ENCODE data around the gene COL4A2.

DNA sequence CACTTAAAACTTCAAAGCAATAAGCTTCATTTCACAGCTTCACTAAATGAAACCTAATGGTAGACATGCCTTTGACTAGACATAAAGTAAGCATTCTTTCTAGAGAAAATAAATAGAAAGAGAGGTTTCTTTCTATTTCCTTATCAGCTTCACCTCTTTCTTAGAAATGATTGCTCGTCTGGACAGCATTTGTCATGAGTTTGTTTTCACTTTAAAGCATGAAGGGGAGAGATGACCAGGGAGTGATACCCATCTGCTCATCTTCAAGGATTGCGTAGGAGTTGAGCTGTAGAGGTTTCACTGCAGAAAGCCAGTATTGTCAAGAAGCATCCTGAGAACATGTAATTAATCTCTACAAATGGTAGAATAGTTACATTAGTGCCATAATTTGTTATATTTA, 61.3 kb downstream of the COL4A2 start:
- TF ChIP-seq GATA2 (IDR thresholded peaks at IDR 0.05; ENCODE audit: low read depth, low read length) (no peak), GATA3 (IDR thresholded peaks at IDR 0.05; ENCODE audit: low read depth, low read length) (no peak)

Data from SH-SY5Y (cell line).